M059J (cell line): ENCODE measurements around the gene SPPL2B. TPM values are rescaled to one million over a fixed set of nuclear protein-coding genes. Genes with fewer than 3 reads are reported as not detected.
"Not testable (repeated sequence)": the region's sequence is repeated elsewhere in the genome, so short reads cannot be mapped to it uniquely, and the experiment has no call there.

Experiments used
- DNase-seq: peaks from one replicate; pipeline ENCODE4 v3.0.0-alpha.2; 2012; ENCODE audit warnings: low read depth
- total RNA-seq: library from RNA; depleted of rRNA; stranded (reverse); fragments of >200 nt; shearing (Covaris generic); gene quantifications from 2 replicates; pipeline ENCODE4 v1.2.3, GENCODE V29; 2014

The SPPL2B gene
- total RNA-seq, 1 experiment from 2014 or later: 31.9 TPM

GRCh38 chr19:2338055-2338615 is 9.7 kb downstream of the SPPL2B start:
- no peak for DNase-seq

- DNase-seq: no peak
These were observed 10.5 kb downstream of the SPPL2B start for GRCh38 chr19:2338751-2339643.

GRCh38 chr19:2339644-2340310 is 11.3 kb downstream of the SPPL2B start:
- no peak for DNase-seq

GRCh38 chr19:2340496-2341243 is 12.2 kb downstream of the SPPL2B start:
- DNase-seq: no peak

GRCh38 chr19:2341244-2341751 is 12.8 kb downstream of the SPPL2B start:
- DNase-seq: no peak

- DNase-seq: no peak
These were observed 13.5 kb downstream of the SPPL2B start for GRCh38 chr19:2341982-2342381.

- no peak for DNase-seq
These were observed 14.3 kb downstream of the SPPL2B start for GRCh38 chr19:2342656-2343288.

- no peak for DNase-seq
These were observed 15.0 kb downstream of the SPPL2B start for GRCh38 chr19:2343289-2343982.

GRCh38 chr19:2344381-2344870 is 15.9 kb downstream of the SPPL2B start:
- DNase-seq: no peak

- no peak for DNase-seq
These were observed 16.6 kb downstream of the SPPL2B start for GRCh38 chr19:2345076-2345475.

- DNase-seq: no peak
These were observed 17.5 kb downstream of the SPPL2B start for GRCh38 chr19:2345794-2346663.

GRCh38 chr19:2349818-2350217 is 21.3 kb downstream of the SPPL2B start:
- not testable (repeated sequence) for DNase-seq

GRCh38 chr19:2350656-2351055 is 22.2 kb downstream of the SPPL2B start:
- DNase-seq: no peak

- DNase-seq: no peak
These were observed 23.1 kb downstream of the SPPL2B start for GRCh38 chr19:2351591-2351990.

- DNase-seq: no peak
These were observed 23.6 kb downstream of the SPPL2B start for GRCh38 chr19:2352121-2352520.

- no peak for DNase-seq
These were observed 24.8 kb downstream of the SPPL2B start for GRCh38 chr19:2353159-2353886.

GRCh38 chr19:2353887-2354592 is 25.6 kb downstream of the SPPL2B start:
- no peak for DNase-seq

GRCh38 chr19:2354670-2355069 is 26.2 kb downstream of the SPPL2B start:
- DNase-seq: no peak
